MV-4-11 (cell line): Measurements from ENCODE around the gene MEIS1.

Experiments
- DNase-seq: peaks from one replicate; lab custom pipeline; 2025; lab: John Stamatoyannopoulos, UW

The MEIS1 gene

DNA sequence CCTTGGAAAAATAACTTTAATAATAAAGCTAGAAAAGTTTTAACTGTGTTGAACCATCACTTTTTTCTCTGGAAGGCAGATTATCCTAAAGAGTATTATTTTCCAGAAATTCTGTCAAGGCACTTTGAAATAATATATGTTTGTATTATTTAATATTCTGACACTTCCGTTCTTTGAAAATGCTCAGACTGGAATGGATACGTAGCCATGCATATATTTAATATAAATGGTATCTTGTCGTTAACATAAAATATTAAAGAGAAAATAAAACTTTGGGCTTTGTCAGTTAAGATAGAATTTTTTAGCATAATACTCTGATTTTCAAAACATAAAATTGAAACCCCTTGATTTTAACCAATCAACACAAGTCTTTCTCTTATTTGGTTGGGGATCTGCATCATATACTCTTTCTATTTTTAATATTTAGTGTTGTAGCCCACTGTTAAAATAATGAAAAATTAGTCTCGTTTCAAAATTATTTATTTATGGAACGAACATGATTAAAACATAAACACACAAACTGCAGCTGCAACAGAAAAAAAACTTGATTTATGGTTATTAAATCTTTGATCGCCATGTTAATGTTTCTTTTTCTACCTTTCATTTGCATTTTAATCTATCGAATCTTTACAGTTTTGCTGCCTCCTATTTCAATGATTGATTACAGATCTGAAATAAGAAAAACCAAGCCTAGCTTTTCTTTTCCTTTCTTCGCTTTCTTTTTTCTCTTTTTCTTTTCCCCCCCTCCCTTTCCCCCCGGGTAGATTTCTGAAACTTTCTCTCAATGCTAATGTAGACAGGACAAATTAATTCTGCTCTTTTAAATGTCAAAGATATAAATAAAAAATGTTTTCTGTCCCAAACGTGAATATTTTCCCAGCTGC, 145.5 kb downstream of the MEIS1 start:
- no peak for DNase-seq

DNA sequence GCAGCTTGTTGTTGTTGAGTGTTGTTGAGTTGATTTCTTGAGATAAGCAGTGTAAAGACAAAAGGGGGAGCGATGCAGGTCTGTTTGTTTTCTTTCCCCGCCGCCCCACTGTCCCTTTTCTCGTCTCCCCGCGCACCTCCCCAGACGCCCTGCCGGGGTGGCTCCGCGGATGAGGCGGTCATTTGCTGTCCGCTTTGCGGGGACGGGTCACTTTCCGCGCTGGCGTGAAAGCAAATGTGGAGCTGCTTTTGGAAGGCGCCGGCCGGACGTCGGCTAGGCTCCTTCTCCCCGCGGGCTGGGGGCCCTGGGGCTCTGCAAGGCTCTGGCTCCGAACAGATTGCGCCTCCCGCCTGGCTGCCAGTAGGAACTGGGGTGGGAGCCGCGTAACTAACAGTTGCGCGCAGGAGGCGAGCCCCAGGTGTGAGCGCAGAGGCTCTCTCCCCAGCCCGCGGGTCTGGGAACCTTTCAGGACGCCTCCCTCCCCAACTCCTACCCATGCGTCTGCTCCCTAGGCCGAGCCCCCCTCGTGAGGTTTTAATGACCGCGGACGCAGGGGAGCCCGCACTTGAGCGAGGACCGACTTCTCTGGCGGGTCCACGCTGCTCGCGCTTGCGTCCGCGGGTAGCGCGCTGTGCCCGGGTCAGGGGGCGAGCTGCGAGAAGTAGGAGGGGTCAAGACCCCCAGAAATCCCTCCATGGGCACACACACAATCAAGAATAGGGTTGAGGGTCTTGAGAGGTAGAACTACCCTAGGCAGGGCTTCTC, 146.6 kb downstream of the MEIS1 start:
- no peak for DNase-seq

- no peak for DNase-seq
Observed at GRCh38 chr2:66582104-66582986, 147.4 kb downstream of the MEIS1 start.

DNA sequence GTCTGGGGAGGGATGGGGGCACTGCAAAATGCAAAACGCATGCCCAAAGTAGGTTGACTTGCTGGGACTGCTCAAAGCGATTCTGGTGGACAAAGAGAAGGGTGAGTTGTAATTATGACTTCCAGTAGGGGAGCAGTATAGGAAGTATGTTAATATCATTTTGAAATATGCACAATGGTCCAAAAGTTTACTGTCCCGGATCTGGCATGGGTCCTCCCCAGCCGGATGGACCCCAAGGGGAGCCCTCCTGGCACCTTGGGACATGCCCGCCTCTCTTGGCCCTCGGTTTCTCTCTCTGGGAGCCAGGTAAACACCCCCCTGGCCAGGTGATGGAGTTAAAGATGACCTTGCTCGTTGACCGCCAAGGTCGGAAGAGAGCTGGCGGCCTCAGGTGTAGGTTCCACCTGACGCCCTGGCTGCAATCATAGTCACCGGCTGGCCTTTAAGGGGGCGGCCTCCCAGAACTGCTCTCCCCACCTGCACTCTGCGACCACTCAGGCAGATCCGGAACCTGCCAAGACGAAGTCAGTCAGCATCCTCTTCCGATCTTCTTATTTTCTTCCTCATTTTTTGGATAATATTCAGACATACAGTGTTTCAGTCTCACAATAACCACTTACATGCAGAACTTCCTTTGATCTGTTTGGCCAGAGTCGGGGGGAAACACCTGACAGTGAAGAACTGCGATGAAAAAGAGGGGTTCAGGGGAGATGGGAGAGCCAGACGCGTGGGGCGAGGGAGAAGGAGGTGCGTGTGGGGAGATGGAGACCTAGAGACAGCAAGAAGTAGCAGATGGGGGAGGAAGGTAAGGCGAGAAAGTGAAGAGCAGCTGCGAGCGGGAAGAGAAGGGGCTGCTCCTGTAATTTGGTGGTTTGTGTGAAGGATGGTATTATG, 148.3 kb downstream of the MEIS1 start:
- DNase-seq, result no peak

- no peak for DNase-seq
Observed at GRCh38 chr2:66583881-66584280, 149.0 kb downstream of the MEIS1 start.

DNA sequence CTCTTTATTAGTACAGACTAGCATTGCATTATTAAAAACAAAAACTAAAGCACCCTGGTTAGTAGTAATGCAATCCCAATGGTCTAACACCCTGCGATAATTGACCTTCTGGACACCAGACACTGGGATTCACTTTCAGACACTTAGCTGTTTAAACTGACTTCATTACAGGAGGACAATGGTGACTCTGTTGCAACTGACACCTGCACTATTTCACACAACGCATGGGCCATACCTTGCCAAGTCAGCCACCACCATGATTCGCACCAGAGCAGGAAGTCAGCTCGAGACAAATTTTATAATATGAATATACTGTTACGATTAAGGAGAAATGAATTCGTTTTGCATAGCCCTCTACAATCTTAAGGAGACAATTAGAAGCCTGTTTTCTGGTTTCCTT, 150.7 kb downstream of the MEIS1 start:
- no peak for DNase-seq

GRCh38 chr2:66587216-66587615, 152.3 kb downstream of the MEIS1 start:
- no peak for DNase-seq

DNA sequence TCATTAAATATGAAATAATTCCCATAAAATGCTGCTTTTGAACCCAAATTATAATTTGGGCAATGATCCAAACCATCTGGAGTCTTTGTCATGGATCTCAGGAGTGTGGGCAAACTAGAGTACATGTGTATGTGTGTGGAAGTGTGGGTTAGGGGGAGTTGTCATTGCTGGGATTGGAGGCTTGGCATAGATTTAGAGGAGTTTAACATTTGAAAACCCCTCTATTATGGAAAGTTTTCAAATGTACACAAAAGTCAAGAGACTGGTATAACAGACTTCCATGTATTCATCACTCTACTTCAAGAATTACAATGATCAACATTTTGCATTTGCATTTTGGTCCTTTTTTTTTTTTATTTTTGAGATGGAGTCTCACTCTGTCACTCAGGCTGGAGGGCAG, 159.1 kb downstream of the MEIS1 start:
- no peak for DNase-seq

DNA sequence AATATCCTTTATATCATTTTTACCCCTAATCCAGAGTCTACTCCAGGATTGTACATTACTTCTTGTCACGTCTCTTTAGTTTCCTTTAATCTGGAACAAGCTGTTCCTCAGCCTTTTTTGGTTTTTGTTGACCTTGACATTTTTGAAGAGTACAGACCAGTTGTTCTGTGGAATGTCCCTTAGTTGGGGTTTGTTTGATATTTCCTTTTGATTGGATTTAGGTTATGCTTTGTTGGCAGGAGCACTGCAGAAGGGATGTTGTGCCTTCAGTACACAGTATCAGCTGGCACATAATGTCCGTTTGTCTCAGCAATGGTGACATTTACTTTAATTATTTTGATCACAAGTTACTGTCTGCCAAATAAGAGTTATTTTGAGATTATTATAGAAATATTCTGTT, 160.6 kb downstream of the MEIS1 start:
- DNase-seq, result no peak

DNA sequence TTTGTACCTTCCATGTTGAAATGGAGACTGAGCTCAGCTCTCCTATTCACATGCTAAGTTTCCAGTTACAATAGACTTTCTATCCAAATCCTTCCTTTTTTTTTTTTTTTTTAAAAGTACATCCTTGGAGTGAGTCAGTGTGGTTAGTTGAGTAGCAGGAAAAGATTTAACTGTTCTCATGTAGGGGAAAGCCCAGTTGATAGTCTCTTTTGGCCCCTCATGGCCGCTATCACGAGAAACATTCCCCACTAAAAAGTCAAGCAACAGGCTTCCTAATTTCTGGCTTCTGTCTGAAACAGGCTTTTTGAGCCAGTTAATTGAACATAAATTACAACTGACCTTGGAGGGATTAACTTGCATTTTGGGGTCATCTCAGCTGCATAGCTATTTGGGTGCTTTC, 161.3 kb downstream of the MEIS1 start:
- no peak for DNase-seq

DNA sequence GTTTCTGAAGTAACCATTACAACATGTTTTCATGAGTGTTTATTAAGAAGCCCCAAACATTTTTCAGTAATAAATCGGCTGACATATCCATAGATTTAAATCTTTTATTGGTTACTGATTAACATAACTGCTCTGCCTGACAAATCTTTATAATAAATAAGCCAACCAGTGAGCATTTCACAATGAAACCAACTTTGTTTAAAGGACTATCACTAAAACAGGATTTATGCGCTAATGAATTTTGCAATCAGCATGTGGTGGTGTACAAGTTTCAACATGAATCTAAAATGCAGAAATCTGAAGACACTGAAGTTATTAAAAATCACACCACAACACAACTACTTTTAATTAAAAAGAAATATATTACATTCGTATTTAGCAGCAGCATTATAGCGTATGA, 166.7 kb downstream of the MEIS1 start:
- no peak for DNase-seq

DNA sequence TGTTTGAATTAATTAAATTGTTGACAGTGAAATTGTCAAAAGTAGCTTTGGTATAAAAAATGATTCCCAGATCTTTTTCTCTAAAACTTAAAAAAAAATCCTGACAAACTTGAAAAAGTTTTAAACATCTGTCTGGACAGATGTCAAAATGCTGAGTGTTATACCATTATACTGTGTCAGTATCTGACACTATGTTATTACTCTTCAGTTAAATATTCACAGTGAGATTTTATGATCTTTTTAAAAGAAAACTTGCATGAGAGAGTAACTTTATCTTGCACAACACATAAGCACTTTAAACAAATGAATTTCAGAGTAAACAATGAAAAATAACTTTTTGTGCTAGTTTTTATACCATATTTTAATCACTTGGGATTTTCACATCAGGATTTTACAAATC, 167.4 kb downstream of the MEIS1 start:
- DNase-seq, result no peak

- no peak for DNase-seq
Observed at GRCh38 chr2:66604326-66604725, 169.4 kb downstream of the MEIS1 start.

- DNase-seq, result no peak
Observed at GRCh38 chr2:66604976-66605375, 170.1 kb downstream of the MEIS1 start.

DNA sequence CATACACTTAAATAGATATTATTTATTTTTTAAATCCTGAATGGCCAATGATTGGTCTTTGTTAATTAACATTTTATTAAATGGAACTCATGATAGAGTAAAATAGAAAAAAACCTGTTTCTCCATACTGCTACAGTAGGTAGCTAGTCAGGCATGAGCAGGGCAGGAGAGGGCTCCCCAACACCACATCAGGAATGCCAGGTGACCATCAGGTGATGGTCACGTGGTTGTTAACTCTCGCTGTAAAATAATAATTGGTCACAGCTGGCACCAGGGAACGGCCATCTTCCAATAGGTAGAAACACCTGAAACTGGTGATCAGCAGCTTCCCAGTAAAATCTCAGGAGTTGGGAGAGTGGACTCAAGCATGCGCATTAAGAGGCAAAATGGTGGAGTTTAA, 172.2 kb downstream of the MEIS1 start:
- DNase-seq, result no peak
